Medulla oblongata (tissue), 1 donor: ENCODE measurements around the gene TCEAL1.
"Not testable (repeated sequence)": the region's sequence is repeated elsewhere in the genome, so short reads cannot be mapped to it uniquely, and the experiment has no call there.

Experiments
- DNase-seq: peaks from one replicate; pipeline ENCODE4 v3.0.0-alpha.2; 2015; ENCODE audit errors: extremely low spot score

Gene TCEAL1, protein sequence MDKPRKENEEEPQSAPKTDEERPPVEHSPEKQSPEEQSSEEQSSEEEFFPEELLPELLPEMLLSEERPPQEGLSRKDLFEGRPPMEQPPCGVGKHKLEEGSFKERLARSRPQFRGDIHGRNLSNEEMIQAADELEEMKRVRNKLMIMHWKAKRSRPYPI

GRCh38 chrX:103628386-103629317 is at the start of gene TCEAL1:
TCEAL1 (plus strand) TSS chrX:103628975; CDS start chrX:103629917, 942 bp downstream.
- DNase-seq, result peak; percentile 83

DNA sequence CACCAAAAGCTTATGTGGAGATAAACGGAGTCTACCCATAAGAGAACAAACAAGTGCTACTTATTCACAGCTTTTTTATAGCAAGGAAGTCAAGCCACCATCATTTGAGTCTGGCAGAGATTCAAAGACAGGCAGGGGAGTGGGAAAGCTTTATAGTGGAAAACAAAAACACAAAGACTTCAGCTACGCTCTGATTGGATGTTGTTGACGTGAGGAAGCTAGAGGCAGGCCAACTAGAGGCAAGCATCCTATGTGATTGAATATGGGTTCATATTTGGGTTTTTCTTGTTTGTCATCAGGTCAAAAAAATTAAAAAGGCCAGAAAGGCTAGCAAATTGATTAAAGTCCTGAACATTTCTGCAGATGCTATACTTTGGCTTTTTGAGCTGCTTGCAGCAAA is 44.2 kb upstream of the TCEAL1 start:
- DNase-seq, result peak; percentile 17

DNA sequence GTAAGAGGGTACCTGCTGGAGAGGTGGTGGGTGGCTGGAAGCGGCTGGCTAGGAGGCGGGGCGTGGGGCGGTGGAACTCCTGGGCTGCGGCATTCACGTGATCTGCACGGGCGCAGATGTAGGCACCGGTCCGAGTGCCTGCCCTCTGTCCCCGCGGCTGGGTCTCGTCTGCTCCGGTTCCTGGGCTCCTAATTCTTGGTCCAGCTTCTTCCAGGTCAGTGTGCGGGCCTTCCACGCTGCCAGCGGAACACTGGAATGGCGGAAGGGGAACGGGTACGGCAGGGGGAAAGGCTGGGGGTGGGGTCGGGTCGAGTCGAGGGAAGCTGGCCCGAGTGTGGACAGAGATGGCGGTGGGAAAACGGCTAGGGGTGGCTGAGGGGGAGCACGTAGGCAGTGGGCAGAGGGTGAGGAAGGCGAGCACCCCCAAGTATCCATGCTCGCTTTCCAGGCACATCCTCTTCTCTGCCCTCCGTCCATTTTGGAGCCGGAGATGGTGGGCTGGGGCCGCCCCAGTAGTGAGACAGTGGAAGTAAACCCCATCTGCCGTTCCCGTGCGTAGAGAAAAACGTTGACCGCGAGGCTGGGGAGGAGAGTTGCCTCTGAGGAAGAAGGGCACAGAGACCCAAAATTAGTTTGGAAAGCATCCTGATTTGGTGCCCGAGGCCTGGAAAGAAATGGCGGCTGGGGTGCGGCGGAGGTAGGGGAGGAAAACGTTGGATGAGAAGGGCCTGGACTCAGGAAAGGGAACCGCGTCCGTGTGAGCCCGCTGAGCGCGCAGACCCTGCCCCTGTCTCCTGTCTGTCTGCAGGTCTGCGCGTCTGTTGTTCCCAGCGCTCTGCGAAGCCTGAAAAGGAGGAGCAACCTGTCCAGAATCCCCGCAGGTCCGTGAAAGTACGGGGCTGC is 43.1 kb upstream of the TCEAL1 start, which contains the start of gene TCEAL4:
Gene TCEAL4 (plus strand): TSS at position 105 of the 903 bp plus-strand sequence. CDS start 1,161 bp downstream, outside the sequence.
- peak; percentile 59 for DNase-seq

GRCh38 chrX:103586314-103586646 is 42.5 kb upstream of the TCEAL1 start:
- DNase-seq, result peak; percentile 28

- no peak for DNase-seq
Observed at GRCh38 chrX:103586659-103587058, 42.1 kb upstream of the TCEAL1 start.

DNA sequence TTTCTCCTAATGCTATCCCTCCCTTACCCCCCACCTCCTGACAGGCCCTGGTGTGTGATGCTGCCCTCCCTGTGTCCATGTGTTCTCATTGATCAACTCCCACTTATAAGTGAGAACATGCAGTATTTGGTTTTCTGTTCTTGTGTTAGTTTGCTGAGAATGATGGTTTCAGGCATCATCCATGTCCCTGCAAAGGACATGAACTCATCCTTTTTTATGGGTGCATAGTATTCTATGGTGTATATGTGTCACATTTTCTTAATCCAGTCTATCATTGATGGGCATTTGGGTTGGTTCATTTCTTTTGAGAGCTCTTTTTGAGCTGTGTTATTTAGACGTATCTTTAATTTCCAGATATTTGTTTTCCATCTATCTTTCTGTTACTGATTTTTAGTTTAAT is 36.5 kb upstream of the TCEAL1 start:
- DNase-seq, result not testable (repeated sequence)

- not testable (repeated sequence) for DNase-seq
Observed at GRCh38 chrX:103595202-103595601, 33.6 kb upstream of the TCEAL1 start.

DNA sequence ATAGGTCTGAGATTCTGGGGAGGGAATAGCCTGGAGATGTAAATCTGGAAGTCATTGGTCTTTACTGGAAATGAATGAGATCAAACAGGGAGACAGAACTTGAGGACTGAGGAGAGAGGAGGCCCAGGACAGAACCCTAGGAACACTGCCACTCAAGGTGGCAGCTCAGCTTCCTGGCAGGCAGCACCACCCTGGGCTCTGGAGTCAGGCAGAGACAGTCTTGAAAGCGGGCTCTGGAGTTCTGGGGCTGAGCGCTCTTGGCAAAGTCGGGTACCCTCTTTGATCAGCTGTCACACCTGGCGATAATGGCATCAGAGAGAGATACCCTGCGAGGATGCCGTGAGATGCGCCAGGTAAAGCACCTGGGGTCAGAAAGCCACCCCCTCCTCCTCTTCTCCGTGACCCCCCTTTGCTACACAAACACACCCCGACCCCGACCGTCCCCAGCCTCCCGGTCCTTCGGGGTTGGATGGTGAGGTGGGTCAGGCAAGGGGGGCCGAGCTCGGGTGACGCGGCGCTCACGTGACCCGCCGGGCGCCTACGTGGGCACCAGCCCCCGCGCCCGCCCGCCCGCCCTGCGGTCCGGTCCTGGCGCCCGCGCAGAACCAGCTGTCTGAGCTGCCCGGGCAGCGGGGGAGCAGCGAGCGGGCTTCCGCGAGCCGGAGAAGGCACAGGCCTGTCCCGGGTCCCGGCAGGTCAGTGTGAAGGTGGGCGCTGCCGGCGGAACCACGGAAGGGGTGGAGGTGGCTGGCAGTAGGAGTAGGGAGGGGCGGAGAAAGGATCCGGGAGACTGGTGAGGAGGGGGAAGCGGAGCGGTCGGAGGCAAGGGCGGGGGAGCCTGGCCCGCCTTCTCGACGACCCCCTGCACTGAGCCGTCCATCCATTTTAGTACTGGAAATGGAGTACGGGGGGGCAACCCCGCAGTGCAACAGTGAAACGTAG is 21.1 kb upstream of the TCEAL1 start, which contains the start of gene TCEAL3:
Gene TCEAL3 (plus strand): TSS at position 600 of the 942 bp plus-strand sequence. CDS start 1,102 bp downstream, outside the sequence.
- DNase-seq, result peak; percentile 54

DNA sequence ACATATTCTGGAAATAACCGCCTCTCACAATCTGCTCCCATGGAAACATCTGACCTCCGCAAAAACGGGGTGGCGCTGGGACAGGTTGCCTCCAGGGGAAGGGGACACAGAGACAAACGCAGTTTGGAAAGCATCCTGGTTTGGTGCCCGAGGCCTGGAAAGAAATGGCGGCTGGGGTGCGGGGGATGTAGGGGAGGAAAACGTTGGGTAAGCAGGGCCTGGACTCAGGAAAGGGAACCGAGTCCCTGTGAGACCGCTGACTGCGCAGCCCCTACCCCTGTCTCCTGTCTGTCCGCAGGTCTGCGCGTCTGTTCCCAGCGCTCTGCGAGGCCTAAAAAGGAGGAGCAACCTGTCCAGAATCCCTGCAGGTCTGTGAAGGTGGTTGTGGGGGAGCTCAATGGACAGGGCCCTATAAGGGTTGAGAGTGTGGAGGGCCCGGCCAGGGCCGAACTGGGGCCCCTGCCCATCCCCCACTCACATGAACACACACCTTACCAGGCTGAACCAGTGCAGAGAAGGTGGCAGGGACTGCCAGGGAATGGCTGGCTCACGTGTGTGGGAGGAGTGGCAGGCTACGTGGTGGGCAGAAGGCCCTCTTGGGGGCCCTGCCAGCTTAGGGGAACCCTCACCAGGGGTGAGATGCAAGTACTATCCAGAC is 20.3 kb upstream of the TCEAL1 start:
- peak; percentile 11 for DNase-seq

- DNase-seq, result no peak
Observed at GRCh38 chrX:103610282-103610681, 18.5 kb upstream of the TCEAL1 start.

DNA sequence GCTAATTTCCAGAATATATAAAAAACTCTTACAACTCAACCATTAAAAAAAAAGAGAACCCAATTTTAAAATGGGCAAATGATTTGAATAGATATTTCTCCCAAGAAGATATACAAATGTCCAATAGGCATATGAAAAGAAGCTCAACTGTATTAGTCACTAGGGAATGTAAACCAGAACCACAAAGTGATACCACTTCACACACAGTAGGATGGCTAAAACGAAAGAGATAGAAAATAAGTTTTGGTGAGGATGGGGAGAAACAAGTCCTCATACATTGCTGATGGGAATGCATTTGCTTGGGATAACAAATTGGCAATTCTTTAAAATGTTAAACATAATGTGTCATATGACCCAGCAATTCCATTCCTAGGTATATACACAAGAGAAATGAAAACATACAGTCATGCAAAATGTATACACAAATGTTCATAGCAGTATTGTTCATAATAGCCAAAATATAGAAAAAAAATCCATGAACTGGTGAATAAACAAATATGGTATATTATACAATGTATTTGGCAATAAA is 15.3 kb upstream of the TCEAL1 start:
- no peak for DNase-seq

DNA sequence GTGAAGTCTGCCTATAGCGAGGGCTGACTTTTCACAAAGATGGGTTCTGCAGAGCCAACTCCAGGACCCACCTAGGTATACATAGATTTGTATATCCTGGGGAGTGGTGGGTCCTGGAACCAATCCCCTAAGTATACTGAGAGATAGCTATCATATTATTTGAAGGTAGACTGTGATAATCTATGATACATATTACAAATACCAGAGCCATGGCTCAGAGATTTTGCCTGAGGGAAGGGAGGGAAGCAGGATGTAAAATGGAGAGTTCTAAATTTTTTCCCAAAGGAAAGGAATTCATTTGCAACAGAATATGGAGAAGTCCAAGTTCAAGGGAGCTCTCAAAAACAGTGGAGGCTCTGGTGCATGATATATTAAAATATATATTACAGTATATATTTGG is 13.8 kb upstream of the TCEAL1 start:
- no peak for DNase-seq

DNA sequence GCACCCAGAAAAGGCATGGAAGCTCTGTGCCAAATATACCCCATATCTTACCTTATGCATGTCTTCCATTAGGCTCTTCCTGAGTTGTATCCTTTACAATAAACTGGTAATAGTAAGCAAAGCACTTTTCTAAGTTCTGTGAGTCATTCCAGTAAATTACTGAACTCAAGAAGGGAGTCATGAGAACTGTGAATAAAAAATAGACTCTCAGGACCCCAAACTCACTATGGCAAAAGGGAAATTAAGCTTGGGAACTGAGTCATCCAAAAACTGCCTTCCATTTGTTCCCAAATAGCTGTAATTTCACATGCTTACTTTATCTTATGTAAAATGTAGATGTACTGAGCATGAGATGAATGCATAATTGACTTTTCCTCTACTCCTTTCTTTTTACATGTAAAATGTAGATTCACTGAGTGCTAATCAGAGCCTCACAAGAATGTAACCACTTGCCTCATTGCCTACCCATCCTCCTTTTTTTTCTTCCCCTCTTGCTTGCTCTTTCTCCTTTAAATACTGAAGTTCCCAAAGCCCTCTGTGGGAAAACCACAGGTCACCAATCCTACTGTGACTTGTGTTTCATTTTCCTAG is 12.9 kb upstream of the TCEAL1 start:
- DNase-seq, result no peak

DNA sequence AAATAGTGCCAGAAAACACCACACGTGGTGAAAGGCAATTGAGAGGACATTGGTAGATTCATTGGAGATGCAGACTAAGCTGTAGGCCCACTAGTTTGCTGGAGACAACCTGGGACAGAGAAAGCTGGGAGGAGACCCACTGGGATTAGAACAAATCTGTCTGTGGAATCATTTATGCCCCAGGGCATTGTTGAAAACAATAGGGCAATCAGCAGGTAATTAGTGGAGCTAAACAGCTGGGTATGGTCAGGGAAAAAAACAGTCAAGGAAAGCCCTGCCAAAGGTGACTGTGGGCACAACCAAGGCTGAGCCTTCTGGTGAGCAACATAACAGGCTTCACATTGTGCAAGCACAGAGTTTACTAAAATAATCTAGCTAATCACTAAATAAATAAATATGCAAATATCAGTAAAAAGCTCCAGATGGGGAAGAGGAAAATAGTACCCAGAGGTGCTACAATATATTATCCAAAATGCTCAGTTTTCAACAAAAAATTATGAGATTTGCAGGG is 12.0 kb upstream of the TCEAL1 start:
- DNase-seq, result no peak

DNA sequence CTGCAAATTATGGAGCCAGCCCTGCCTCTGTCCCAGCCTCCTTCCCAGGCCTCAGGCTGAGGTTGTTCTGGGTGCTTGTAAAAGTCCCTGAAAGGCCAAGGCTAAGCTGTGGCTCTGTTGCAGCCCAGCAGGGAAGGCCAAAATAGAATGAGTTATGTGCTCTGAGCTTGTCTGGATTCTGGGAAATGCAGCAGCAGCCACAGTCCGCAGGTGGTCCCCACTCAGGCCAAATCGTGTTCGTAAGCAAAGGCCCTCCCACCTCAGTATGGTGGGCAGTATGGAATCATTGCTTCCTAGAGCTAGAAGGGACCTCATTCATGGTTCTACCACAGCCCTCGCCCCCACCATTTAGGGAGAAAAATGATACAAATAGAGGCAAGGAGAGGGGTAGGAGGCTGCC is 4.7 kb upstream of the TCEAL1 start:
- no peak for DNase-seq

GRCh38 chrX:103626855-103627254 is 1.9 kb upstream of the TCEAL1 start:
- DNase-seq, result no peak

GRCh38 chrX:103629318-103630170 is 769 bp downstream of the TCEAL1 start:
- DNase-seq, result peak; percentile 79

- no peak for DNase-seq
Observed at GRCh38 chrX:103630171-103630511, 1.4 kb downstream of the TCEAL1 start.

DNA sequence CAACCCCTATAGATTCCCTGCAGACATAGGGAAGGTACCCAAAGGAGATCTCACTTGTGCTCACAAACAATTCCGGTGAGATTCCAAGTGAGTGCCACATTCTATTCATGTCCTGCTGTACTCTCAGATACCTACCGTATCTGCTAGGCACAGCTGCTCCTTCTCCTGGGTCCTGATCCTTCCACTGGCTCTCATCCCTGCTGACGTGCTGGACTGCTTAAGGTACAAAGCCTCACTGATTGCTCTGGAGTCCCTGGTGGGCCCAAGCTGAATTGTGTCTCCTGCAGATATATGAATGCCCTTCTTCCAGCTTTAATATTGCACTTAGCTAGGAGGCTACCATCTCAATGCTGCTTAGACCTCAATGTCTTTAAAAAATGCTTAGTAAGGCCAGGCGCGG is 2.4 kb downstream of the TCEAL1 start:
- no peak for DNase-seq
